SIG-M5 treated with dmso at 0.1 percent for 504 hours (cell line): ENCODE data around the gene CACNB1.
A peak's percentile ranks its signal among the peaks of the same experiment; 100 is the strongest.
"Not testable (repeated sequence)": the region's sequence is repeated elsewhere in the genome, so short reads cannot be mapped to it uniquely, and the experiment has no call there.

Experiments used
- DNase-seq: peaks from one replicate; lab custom pipeline; 2025; ENCODE audit not compliant: unreplicated experiment; lab: John Stamatoyannopoulos, UW

The CACNB1 gene

DNA sequence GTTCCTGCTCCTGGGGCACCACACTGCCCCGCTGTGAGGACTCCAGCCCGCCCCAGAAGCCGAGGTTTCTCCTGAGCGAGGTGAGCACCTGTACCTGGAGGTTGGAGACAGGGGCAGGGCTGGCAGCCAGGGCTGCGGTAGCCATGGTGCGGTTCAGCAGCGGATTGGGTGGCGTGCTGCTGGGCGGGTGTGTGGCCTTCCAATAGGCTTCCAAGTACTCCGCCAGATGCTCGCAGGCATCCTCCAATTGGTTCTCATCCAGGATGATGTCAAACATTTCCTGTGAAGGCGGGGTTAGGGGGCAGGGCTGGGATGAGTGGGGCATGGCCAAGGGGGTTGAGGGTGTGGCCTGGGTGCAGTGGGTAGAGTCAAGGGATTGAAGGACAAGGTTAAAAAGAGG, 20.2 kb downstream of the CACNB1 start:
- DNase-seq = no peak

DNA sequence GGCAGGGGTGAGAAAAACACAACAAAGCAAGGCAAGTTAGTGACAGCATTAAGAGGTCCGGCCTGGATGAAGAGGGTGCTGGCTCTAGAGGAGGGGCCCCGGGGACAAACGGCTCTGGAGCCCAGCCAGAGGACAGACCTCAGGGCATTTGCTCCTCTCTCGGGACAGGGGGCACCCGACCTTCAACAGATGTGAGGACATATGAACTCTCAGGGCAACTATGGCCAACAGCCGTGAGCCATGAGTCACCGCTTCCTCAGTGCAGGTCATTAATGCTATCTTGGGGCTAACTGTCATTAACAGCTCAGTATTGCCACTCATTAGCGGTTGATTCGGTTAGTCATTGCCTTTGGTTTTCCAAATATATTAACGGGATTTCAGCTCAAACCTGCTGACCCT, 21.8 kb downstream of the CACNB1 start:
- no peak for DNase-seq

DNA sequence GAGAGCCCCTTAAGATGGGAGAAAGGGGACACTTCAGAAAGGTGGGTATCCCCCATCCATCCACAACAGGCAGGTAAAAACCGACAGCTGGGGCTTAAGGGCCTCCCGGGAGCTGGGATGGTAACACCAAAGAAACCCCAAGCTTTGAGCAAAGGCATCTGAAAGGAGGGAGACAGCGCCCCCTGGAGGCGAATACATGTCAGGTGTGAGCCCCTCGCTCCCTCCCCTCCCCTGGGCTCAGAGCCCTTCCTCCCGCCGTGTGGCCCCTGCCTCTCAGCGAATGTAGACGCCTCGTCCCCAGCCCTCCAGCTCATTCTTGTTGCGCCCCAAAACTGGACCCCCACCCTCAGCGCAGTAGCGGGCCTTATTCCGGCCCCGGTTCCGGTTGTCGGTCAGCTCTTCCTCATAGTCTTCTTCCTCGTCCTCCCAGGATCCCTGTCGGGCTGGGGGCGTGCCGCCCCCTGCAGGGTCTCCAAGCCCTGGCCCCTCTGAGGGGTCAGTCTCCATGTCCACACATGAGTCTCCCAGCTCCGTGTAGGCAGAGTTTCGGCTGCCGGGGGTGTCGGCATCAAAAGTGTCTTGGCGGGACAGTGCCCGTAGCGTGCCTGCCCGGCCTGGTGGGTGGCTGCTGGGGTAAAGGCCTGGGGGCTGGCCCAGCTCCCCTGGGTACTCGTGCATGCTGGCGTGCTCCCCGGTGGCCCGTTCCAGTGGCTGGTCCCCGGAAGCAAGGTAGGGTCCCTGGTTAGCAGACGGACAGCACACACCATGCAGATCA, 22.4 kb downstream of the CACNB1 start:
- peak; percentile 80 for DNase-seq

DNA sequence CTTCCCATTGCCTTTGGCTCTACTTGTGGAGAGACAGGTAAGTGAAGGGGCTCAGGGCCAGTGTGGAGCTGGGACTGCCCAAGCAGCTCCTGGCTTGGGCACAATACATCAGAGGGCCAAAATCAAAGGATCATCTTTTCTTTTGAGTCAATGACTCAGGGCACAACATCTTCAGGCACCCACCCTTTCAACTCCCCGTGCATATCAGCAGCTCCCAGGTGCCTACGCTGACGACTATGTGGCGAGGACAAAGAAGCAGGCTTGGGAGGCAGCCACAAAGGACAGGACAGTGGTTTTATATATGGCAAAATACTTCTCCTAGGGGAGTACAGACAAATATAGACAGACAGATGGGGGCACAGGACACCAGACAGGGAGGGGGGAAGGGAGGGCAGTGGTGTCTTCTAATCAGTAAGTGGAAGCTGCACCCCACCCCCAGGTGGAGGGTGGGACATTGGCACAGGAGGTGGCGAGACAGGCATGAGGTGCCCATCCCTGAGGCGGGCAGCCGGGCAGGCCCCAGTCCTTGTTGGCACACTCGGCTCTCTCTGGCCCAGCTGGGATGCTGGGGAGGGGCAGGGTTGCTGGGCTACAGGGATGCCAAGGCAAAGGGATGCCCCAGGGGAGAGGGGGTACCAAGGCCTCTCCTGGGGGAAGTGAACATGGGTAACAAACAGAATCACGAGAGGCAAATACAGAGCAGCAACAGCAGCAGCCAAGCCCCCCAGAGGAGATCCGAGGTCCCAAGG, 23.8 kb downstream of the CACNB1 start:
- no peak for DNase-seq

DNA sequence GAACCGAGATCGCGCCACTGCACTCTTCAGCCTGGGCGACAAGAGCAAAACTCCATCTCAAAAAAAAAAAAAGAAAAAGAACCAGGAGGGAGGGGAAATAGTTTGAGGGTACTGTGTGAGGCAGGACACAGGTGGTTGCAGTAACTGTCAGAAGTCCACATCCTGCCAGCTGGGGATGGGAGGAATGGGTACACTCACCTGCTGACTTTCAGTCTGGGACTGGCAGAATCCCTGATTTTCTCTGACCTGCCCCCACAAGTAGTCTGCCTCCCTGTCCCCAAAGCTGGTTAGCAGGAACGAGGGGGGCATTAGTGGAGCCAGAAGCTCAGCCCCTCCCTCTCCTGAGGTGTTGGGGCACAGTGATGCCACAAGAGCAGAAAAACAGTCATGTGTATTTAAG, 24.4 kb downstream of the CACNB1 start:
- DNase-seq = no peak

DNA sequence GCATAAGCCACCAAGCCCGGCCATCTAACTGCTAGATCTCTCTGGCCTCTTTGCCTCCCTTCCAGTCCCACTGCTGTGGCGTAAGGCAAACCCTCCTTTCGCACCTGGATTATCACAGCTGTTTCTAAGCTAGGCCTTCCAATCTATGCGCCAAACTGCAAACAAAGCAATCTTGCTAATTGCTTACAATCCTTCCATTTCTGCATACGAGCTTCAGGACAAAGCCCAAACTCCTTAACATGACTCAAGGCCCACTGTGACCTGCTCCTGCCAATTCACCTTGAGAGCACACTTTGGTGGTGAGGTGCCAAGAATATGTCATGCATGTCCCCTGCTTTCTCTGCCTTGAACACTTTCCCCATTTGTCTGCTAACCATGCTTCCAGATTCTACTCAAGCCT, 25.5 kb downstream of the CACNB1 start:
- no peak for DNase-seq

DNA sequence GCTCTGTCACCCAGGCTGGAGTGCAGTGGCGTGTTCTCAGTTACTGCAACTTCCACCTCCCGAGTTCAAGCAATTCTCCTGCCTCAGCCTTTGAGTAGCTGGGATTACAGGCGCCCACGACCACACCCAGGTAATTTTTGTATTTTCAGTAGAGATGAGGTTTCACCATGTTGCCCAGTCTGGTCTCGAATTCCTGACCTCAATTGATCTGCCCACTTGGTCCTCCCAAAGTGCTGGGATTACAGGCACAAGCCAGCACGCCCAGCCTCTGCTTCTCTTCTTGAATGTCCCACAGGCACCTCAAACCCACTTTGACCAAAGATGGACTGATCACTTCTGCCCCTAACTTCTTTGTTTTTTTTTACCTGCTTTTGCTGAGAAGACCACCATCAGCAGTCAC, 26.9 kb downstream of the CACNB1 start:
- DNase-seq = no peak

DNA sequence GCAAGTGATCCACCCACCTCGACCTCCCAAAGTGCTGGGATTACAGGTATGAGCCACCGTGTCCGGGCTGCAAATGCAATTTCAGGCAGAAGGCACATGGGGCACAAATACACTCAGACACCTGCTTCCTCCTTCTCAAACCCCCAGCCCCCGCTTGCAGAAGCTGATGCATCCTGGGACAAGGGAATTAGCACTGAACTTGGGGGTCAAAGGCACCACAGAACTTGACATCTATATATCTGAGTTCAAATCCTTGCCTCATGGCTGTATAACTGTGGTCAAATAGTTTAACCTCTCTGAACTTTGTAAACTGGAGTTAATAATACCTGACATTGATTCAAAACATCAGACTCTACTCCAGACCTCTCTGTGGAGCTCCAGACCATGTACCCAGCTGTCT, 27.4 kb downstream of the CACNB1 start:
- DNase-seq = no peak

DNA sequence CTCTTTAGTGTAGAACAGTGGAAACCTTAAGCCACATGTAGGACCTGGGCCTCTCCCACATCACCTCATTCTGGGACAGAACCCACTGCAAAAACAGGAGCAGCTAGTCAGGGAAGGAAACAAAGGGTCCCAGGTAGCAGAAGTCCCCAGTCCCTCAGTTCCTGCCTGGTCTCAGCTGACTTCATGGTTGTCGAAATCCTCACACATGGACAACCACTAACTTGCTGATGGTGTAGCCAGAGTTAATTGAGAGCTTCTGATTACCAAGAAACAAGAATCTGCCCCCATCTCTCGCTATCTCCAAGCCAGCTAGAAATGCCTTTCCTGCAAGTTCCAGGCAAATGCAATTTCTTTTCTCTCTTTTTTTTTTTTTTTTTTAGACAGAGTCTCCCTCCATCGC, 28.0 kb downstream of the CACNB1 start:
- DNase-seq = no peak

DNA sequence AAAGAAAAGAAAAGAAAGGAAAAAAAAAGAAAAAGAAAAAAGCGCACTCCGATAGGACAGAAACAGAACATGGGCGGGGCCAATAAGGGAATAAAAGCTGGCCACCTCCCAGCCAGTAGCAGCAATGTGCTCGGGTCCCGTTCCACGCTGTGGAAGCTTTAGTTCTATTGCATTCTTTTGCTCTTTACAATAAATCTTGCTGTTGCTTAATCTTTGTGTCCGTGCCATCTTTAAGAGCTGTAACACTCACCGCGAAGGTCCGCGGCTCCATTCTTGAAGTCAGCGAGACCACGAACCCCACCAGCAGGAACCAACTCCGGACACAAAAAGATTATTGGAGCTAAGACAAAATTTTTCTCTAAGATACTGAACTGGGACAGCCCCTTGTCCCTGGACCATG, 28.4 kb downstream of the CACNB1 start:
- DNase-seq = no peak

DNA sequence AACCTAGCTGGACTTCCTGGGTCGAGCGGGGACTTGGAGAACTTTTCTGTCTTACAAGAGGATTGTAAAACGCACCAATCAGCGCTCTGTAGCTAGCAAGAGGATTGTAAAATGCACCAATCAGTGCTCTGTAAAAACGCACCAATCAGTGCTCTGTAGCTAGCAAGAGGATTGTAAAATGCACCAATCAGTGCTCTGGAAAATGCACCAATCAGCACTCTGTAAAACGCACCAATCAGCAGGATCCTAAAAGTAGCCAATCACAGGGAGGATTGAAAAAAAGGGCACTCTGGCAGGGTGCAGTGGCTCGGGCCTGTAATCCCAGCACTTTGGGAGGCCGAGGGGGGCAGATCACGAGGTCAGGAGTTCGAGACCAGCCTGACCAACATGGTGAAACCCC, 29.0 kb downstream of the CACNB1 start:
- DNase-seq = not testable (repeated sequence)

DNA sequence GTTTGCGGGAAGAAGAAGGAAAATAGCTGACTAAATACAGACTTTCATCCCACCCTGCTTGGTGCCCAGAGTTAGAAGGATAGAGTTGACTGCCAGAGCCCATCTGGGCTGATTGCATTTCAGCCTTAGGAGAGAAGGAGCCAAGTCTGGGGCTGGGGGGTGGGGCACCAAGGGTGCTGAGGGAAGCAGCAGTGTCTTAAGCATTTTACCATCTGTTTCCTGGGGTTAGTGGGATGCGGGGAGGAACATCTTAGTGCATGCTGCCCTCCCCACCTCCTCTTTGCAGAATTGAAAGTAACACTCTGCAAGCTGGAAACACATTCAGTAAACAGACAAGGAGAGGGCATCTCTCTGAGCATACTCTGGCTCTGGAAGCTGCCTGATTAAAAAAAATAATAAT, 30.0 kb downstream of the CACNB1 start:
- DNase-seq = peak; percentile 97

DNA sequence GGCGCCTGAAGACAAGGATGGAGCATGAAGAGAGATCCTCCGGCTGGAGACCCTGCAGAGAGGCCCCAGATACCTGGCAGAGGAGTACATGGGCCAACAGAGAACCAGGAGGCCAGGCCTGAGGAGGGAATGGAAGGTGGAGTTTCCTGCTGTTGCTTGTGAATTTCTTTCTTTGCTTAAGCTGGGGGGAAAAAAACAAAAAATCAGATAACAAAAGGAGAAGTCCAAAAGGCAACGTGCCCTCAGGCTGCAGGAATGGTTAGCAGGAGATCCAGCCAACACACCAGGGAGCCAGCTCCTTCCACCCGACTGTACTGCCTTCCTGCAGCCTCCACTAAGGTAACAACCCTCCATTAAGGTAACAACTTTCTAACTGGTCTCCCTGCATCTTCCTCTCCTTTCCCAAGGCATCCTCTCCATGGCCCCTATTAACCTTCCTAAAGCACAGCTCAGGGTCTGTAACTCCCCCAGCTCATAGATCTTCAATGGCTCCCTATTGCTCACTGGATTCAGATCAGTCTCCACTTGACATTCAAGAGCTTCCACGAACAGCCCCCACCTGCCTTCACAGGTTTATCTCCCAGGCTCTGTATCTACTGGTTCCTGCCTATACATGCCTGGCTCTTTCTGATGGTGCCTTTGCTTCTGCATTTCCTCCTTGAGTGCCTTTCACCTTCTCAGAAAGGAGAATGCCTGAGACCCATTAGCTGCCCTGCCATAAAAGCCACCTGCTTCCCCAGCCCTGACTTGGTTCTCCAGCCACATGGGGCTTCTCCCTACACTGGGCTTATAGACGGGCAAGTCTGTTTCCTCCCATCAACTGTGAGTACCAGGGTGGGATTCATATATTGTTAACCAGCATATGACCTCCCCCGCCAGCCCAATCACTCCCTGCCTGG, 30.8 kb downstream of the CACNB1 start:
- no peak for DNase-seq

DNA sequence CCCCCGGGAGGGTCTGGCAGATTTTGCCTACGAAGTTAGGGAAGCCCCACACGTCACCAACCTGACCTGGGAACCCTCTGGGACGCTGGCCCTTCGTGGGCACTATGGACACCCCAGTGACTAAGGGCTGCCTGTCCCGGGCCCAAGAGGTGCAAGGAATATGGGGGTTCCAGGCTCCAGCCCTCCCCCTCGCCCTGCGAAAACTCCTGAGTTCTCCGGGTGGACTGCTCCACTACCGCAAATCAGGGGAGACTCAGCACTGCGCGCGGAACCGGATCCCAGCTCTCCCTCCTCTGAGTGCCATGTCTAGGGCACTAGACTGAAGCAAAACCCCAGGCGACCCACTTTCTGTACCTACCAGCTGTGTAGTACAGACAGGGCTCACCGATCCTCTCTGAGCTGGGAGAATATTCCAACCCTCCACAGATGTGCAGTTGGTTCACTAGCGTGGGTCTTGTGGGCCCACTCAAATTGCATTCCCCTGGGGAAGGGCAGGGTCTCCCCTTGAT, 31.6 kb downstream of the CACNB1 start, which contains the start of gene ARL5C:
ARL5C (minus strand) TSS at position 321 of the 509 bp plus-strand sequence. CDS start 401 bp downstream, outside the sequence.
- no peak for DNase-seq

DNA sequence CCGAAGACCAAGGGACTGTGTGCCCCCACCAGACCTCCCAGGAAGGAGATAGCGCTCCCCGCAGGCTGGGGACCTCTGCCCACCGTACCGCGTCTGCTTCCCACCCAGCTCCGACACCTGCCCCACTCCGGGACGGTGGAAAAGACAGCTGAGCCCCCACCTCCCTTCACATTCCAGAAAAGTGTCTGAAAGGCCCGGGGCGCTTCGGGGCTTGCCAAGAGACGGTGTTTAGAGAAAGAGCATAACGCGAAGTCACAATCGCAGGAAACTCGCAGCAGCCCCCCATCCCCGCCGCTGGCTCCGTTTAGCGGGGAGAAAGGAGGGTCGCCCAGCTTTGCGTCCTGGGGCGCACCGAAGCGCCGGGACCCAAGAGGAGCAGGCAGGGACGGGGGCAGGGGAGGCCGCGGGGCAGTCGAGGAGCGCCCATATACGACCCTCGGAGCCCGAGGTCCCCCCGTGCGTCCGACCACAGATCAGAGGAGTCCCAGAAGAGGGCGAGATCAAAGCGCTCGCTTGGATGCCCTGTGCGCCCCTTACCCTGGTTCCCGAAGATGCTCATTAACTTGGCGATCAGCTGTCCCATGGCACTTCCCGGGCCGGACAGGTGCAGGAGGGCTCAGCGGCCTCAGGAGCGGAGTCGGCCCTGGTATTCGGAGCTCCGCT, 32.2 kb downstream of the CACNB1 start:
- no peak for DNase-seq

DNA sequence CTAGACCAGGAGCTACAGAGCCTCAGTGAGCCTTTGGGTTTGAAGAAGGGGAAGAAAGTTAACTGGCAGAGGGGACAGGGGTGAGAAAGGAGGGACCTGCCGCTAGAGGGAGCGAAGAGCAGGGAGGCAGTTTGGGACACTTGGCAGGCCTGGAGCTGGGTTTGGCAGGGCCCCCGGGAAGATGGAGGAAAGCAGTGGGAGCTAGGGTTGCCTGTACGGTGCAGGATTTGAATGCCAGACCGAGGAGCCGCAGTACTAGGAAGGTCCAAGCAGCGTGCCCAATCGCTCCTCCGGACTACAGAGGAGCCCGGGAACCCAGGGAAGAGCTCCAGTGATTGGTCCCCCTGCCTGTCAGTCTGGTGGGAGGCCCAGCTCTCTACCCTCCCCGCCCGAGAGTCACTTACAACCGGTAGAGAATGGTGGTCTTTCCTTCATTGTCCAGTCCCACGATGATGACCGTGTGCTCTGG, 32.8 kb downstream of the CACNB1 start:
- DNase-seq = peak; percentile 90

DNA sequence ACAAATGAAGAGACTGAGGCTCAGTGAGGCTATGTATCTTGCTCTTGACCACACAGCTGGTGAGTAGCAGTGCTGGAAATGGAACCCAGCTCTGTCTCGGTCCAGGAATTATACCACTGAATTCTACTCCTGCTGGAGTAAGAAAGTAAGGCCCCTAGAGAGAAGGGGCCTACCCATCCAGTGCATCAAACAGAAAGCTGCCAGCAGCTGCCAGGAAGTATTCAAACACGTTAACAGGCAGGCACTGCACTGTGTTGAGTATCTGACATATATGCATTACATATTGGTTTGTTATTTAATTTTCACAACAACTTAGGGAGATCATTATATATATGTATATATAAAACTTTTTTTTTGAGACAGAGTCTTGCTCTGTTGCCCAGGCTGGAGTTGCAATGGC, 35.5 kb downstream of the CACNB1 start:
- no peak for DNase-seq

DNA sequence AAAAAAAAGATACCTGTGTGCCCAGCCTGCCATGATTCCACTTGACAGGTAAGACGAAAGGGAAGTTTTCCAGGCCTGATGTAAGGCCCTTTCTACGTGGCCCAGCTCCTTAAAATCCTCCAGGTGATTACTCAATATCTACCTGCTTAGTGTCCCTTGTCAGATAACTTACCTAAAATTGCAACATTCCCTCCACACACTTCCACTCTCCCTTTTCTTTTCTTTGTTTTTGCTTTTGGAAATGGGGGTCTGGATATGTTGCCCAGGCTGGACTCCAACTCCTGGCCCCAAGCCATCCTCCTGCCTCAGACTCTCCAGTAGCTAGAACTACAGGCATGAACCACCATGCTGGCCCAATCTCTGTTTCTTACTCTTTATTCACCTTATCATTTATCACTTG, 38.8 kb downstream of the CACNB1 start:
- no peak for DNase-seq

DNA sequence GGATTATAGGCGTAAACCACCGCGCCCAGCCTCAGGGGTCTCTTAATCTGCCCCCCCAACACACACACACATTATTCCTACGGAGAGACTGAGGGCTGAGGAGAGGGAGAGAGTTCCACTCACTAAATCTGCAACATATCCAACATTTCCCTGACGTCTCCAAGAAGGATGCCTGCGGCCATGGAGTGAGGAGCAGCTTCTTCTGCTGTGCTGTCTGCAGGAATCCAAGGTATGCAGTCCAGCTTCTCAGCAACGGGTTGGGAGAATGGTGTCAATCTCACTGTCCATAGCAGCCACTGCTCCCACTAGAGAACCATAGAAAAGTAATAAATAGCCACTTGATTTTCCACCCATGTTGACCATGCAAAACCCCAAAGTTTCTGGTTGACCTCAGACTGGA, 41.0 kb downstream of the CACNB1 start:
- no peak for DNase-seq

DNA sequence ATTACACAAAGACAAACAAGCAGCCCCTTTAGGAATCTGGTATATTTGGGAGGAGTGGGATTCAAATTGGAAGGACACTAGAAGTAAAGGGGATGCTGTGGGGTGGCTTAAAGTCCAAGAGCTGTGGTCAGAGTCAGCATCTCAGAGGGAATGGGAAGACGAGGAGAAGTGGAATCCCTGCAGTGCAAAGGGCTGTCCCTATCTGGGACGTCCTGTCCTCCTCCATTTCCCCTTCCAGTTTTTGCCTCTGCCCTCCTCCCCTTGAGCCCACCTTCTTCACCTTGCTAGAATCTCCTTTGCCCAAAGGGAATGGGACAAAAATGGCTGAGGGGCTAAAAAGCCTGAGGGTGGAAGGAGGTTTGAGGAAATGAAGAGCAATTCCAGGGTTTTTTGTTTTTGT, 41.8 kb downstream of the CACNB1 start:
- DNase-seq = no peak
